Neural cell (in vitro differentiated cells): ENCODE measurements around the gene FOLR2. TPM values are rescaled to one million over a fixed set of nuclear protein-coding genes. Genes with fewer than 3 reads are reported as not detected.
A peak's percentile ranks its signal among the peaks of the same experiment; 100 is the strongest.

Experiments
- H2AFZ ChIP-seq: fragments of 200-600, 300-800 bp; sonication (generic), shearing (Covaris generic); 2 replicates; pipeline ENCODE4 v1.6.0; 2014; ENCODE audit warnings: low read depth, mild to moderate bottlenecking, antibody characterized with exemption, low read length, moderate library complexity
- H3F3A ChIP-seq: fragments of 200-600 bp; shearing (Covaris generic); 2 replicates; pipeline ENCODE4 v1.6.1; 2016; ENCODE audit warnings: mild to moderate bottlenecking, moderate library complexity, mixed read lengths, antibody characterized with exemption, low read length; ENCODE audit not compliant: insufficient read depth, poor library complexity, severe bottlenecking
- H3K27ac ChIP-seq: fragments of 200-600, 300-800 bp; sonication (generic), shearing (Covaris generic); 2 replicates; pipeline ENCODE4 v1.5.1; 2014; ENCODE audit warnings: mild to moderate bottlenecking, low read length, moderate library complexity
- H3K27me3 ChIP-seq: fragments of 300-800, 200-600 bp; sonication (generic), shearing (Covaris generic); 2 replicates; pipeline ENCODE4 v1.6.0; 2014; ENCODE audit warnings: mild to moderate bottlenecking, low read depth, low read length, moderate library complexity; ENCODE audit not compliant: insufficient read depth
- H3K36me3 ChIP-seq: fragments of 300-800, 200-600 bp; sonication (generic), shearing (Covaris generic); 2 replicates; pipeline ENCODE4 v1.5.1; 2014; ENCODE audit warnings: mild to moderate bottlenecking, antibody characterized with exemption, low read length, moderate library complexity; ENCODE audit not compliant: insufficient read depth
- H3K4me2 ChIP-seq: fragments of 300-800, 200-600 bp; sonication (generic), shearing (Covaris generic); 2 replicates; pipeline ENCODE4 v1.6.0; 2014; ENCODE audit warnings: mild to moderate bottlenecking, low read length
- H3K4me3 ChIP-seq: fragments of 300-800, 200-600 bp; sonication (generic), shearing (Covaris generic); 2 replicates; pipeline ENCODE4 v1.5.1; 2014; ENCODE audit warnings: mild to moderate bottlenecking, low read length, moderate library complexity
- H3K79me2 ChIP-seq: fragments of 200-600 bp; shearing (Covaris generic); replicated peaks from 2 replicates; pipeline ENCODE4 v1.6.0; 2014; ENCODE audit warnings: mild to moderate bottlenecking, low read length, moderate library complexity; ENCODE audit not compliant: insufficient read depth
- H3K9ac ChIP-seq: fragments of 300-800, 200-600 bp; sonication (generic), shearing (Covaris generic); 2 replicates; pipeline ENCODE4 v1.6.1; 2016; ENCODE audit warnings: mild to moderate bottlenecking, low read length, mixed read lengths
- H3K9me2 ChIP-seq: fragments of 200-600 bp; shearing (Covaris generic); 2 replicates; pipeline ENCODE4 v1.6.1; 2016; ENCODE audit warnings: mild to moderate bottlenecking, low read length, mixed read lengths; ENCODE audit not compliant: insufficient read depth
- H3K9me3 ChIP-seq: fragments of 200-600, 300-800 bp; sonication (generic), shearing (Covaris generic); 2 replicates; pipeline ENCODE4 v1.6.1; 2016; ENCODE audit warnings: mild to moderate bottlenecking, mixed run types, low read length, moderate library complexity, mixed read lengths
- H4K20me1 ChIP-seq: fragments of 200-600 bp; shearing (Covaris generic); 2 replicates; pipeline ENCODE4 v1.6.1; 2016; ENCODE audit warnings: mild to moderate bottlenecking, mixed run types; ENCODE audit not compliant: insufficient read depth
- EP300 ChIP-seq: fragments of 450-650 bp; conservative IDR thresholded peaks from 2 replicates; pipeline ENCODE4 v1.6.1; 2014; ENCODE audit warnings: antibody characterized with exemption, mild to moderate bottlenecking, moderate library complexity; ENCODE audit not compliant: poor library complexity, severe bottlenecking
- EZH2 ChIP-seq: fragments of 200-600, 300-800 bp; shearing (Covaris generic), sonication (generic); IDR thresholded peaks from 2 replicates; pipeline ENCODE4 v1.6.1; 2014; ENCODE audit warnings: antibody characterized with exemption, low read length, borderline replicate concordance, mild to moderate bottlenecking; ENCODE audit not compliant: insufficient read depth, poor library complexity, severe bottlenecking
- MXI1 ChIP-seq: fragments of 450-650 bp; conservative IDR thresholded peaks from 2 replicates; pipeline ENCODE4 v1.6.1; 2014; ENCODE audit warnings: antibody characterized with exemption, mild to moderate bottlenecking; ENCODE audit not compliant: poor library complexity, severe bottlenecking
- POLR2AphosphoS5 ChIP-seq: IDR thresholded peaks from 2 replicates; pipeline ENCODE4 v1.6.1; 2012
- RAD21 ChIP-seq: fragments of 450-650 bp; conservative IDR thresholded peaks from 2 replicates; pipeline ENCODE4 v1.6.1; 2014; ENCODE audit warnings: antibody characterized with exemption, mild to moderate bottlenecking, moderate library complexity
- SMC3 ChIP-seq: fragments of 450-650 bp; conservative IDR thresholded peaks from 2 replicates; pipeline ENCODE4 v1.6.1; 2014; ENCODE audit warnings: antibody characterized with exemption, mild to moderate bottlenecking, moderate library complexity; ENCODE audit not compliant: poor library complexity
- TAF1 ChIP-seq: IDR thresholded peaks from 2 replicates; pipeline ENCODE4 v1.6.1; 2012; ENCODE audit warnings: low read depth
- polyA plus RNA-seq: library from polyadenylated mRNA; depleted of rRNA; stranded (reverse); fragments of >200 nt; gene quantifications from 2 replicates; pipeline ENCODE4 v1.2.3, GENCODE V29; 2014
- TF ChIP-seq, protein P1 (sequence below): fragments of 450-650 bp; IDR thresholded peaks from 2 replicates; pipeline ENCODE4 v1.5.1; 2014; ENCODE audit warnings: antibody characterized with exemption, mild to moderate bottlenecking, moderate library complexity; ENCODE audit not compliant: poor library complexity, severe bottlenecking
- TF ChIP-seq, protein P2 (sequence below): IDR thresholded peaks from 2 replicates; pipeline ENCODE4 v1.6.1; 2012; ENCODE audit warnings: borderline replicate concordance

Gene FOLR2
- polyA plus RNA-seq, 1 donor from 2014 or later: not detected

DNA sequence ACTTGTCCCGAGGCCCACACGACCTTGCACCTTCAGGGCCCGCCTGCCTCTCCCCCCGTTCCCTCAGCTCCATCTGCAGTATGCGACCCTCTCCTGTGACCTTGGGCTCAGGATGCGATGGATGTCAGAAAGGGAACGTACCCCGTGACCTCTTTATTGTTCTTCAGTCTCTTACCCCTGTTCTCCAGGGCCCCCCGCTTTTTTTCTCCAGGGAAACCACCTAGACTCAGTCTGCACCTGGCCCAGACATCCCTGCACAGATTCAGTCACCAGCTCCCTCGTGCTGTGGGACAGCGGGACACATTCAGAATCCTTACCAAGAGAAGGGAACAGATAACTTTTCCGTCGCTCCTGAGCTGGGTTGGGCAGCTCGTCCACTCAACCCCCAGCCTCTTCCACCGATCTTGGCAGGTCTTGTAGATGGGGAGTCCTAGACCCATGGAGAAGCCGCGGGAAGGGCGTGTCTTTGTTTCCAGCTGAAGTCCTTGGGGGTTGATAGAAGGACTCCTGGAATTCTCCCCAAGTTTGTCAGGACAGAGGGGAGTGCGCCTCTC, 28.7 kb downstream of the FOLR2 start:
- no peaks in the 10 kb centered on the region for H3K9me2 ChIP-seq
- H3K36me3 ChIP-seq: no peaks in the 10 kb centered on the region
- H3K9me3 ChIP-seq: peaks cover 4% of the 10 kb centered on the region
- H4K20me1 ChIP-seq: no peaks in the 10 kb centered on the region
- H2AFZ ChIP-seq: no peak overlapping the region
- peaks cover 75% of the 10 kb centered on the region for H3K27me3 ChIP-seq
- no peak overlapping the region for H3K4me2 ChIP-seq
- H3F3A ChIP-seq: no peaks in the 10 kb centered on the region
- H3K79me2 ChIP-seq: no peaks in the 10 kb centered on the region
- H3K4me3 ChIP-seq: peak overlapping the region; percentile 49
- no peak overlapping the region for H3K27ac ChIP-seq
- TF ChIP-seq MXI1 (no peak), RAD21 (no peak), POLR2AphosphoS5 (no peak), TAF1 (no peak), EP300 (no peak), EZH2 (no peak), SMC3 (no peak)
- TF ChIP-seq, protein P1, sequence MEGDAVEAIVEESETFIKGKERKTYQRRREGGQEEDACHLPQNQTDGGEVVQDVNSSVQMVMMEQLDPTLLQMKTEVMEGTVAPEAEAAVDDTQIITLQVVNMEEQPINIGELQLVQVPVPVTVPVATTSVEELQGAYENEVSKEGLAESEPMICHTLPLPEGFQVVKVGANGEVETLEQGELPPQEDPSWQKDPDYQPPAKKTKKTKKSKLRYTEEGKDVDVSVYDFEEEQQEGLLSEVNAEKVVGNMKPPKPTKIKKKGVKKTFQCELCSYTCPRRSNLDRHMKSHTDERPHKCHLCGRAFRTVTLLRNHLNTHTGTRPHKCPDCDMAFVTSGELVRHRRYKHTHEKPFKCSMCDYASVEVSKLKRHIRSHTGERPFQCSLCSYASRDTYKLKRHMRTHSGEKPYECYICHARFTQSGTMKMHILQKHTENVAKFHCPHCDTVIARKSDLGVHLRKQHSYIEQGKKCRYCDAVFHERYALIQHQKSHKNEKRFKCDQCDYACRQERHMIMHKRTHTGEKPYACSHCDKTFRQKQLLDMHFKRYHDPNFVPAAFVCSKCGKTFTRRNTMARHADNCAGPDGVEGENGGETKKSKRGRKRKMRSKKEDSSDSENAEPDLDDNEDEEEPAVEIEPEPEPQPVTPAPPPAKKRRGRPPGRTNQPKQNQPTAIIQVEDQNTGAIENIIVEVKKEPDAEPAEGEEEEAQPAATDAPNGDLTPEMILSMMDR: no peak
- TF ChIP-seq, protein P2, sequence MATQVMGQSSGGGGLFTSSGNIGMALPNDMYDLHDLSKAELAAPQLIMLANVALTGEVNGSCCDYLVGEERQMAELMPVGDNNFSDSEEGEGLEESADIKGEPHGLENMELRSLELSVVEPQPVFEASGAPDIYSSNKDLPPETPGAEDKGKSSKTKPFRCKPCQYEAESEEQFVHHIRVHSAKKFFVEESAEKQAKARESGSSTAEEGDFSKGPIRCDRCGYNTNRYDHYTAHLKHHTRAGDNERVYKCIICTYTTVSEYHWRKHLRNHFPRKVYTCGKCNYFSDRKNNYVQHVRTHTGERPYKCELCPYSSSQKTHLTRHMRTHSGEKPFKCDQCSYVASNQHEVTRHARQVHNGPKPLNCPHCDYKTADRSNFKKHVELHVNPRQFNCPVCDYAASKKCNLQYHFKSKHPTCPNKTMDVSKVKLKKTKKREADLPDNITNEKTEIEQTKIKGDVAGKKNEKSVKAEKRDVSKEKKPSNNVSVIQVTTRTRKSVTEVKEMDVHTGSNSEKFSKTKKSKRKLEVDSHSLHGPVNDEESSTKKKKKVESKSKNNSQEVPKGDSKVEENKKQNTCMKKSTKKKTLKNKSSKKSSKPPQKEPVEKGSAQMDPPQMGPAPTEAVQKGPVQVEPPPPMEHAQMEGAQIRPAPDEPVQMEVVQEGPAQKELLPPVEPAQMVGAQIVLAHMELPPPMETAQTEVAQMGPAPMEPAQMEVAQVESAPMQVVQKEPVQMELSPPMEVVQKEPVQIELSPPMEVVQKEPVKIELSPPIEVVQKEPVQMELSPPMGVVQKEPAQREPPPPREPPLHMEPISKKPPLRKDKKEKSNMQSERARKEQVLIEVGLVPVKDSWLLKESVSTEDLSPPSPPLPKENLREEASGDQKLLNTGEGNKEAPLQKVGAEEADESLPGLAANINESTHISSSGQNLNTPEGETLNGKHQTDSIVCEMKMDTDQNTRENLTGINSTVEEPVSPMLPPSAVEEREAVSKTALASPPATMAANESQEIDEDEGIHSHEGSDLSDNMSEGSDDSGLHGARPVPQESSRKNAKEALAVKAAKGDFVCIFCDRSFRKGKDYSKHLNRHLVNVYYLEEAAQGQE: no peak
- no peak overlapping the region for H3K9ac ChIP-seq

DNA sequence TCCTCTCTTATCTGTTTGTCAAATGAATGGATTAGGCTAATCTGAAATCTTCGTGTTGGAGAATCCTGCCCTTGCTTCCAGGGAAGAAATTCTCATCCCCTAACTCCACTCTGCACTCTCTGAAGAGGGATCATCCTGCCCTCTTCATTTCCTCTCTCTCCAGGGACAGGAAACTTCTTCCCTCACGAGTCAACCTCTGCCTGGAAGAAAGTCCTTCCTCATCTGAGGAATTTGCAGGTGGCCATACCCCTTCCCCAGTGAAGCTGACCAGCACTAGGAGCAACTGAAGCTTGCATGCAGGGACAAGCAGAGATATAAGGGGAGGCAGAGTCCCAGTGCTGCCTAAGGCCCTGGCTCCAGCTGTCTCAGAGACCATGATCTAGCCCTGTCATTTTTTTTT, 31.0 kb downstream of the FOLR2 start:
- Histone ChIP-seq H4K20me1 (no peaks in the 10 kb centered on the region), H3K9me3 (peaks cover 4% of the 10 kb centered on the region), H3K79me2 (no peaks in the 10 kb centered on the region), H2AFZ (no peak overlapping the region), H3K4me2 (no peak overlapping the region), H3K27me3 (peaks cover 53% of the 10 kb centered on the region), H3K4me3 (no peak overlapping the region), H3K9ac (no peak overlapping the region), H3K27ac (no peak overlapping the region), H3F3A (no peaks in the 10 kb centered on the region), H3K36me3 (no peaks in the 10 kb centered on the region), H3K9me2 (no peaks in the 10 kb centered on the region)
- TF ChIP-seq, protein P2: no peak
- TF ChIP-seq RAD21: no peak
- TF ChIP-seq TAF1: no peak
